ENCODE data around the gene IMPG1.

The IMPG1 gene

DNA sequence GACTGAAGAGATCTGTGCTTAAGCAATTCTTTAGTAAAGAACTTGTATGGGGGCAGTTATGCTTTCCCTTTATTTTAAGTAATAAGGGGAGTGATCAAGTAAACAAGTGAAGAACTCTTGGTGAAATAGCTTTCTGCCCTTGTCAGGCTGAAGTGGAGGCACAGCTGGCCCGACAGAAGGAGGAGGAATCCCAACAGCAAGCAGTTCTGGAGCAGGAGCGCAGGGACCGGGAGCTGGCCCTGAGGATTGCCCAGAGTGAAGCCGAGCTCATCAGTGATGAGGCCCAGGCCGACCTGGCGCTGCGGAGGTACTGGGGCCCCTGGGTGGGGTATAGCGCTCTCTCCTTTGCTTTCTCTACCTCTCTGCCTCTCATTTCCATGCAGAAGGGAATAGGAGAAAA, 180.1 kb downstream of the IMPG1 start:
- no peak for DNase-seq (ENCODE audit: low read depth)

DNA sequence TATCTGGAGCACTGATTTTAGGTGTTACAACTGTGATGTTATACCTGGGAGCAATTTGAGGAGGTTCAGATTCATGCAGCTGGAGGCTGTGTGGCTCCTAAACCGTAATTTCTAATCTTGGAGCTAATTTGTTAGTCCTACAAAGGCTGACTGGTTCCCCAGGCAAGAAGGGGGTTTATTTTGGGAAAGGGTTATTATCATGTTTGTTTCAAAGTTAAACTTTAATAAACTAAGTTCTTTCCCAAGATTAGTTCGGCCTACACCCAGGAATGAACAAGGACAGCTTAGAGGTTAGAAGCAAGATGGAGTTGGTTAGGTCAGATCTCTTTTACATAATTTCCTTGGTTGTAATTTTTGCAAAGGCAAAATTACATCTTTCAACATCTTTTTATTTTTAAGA, 187.6 kb downstream of the IMPG1 start:
- no peak for DNase-seq (ENCODE audit: low read depth)

DNA sequence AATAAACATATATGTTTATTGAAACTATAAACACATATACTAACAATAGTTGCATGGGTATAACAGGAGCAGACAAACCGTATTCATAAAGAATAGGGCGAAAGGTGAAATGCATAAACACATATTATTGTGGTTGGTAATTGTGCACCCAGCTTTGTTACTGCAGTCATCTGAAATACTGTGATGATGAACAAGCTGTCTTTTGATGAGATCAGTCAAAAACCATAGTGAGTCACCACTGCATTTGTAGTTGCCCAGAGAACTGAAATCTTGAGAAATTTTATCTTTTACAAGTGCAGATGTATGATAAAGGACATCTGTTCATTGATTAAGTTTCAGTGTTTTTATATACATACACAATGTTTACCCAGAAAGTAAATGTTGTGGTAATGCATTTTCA, 189.7 kb downstream of the IMPG1 start:
- DNase-seq (ENCODE audit: low read depth) = no peak

DNA sequence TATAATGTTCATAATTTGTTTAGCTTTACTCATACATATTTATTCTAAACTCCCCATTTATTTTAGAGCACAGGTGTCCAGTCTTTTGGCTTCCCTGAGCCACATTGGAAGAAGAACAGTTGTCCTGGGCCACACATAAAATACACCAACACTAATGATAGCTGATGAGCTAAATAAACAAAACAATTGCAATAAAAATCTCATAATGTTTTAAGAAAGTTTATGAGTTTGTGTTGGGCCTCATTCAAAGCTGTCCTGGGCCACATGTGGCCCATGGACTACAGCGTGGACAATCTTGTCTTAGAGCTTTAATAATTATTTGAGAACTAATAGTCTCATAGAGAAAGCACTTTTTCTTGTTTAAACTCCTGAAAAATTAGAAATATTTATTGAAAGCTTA, 192.2 kb downstream of the IMPG1 start:
- no peak for DNase-seq (ENCODE audit: low read depth)

DNA sequence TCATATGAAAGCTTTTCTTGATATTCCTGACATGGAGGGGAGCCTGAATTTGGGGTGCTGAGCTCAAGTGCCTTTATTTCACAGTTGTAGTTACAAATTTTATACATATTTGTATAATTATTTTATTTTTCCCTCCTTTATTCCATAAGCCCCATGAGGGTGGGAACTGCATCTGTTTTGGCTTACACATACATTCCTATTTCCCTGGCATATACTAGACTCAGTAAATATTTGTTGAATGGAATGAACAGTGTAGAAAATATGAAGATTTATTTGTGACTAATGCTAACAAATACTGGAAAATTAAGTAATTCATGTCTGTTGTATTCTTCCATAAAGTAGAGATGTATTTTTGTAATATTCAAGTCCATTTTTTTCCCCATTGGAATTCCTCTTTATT, 196.3 kb downstream of the IMPG1 start:
- no peak for DNase-seq (ENCODE audit: low read depth)

DNA sequence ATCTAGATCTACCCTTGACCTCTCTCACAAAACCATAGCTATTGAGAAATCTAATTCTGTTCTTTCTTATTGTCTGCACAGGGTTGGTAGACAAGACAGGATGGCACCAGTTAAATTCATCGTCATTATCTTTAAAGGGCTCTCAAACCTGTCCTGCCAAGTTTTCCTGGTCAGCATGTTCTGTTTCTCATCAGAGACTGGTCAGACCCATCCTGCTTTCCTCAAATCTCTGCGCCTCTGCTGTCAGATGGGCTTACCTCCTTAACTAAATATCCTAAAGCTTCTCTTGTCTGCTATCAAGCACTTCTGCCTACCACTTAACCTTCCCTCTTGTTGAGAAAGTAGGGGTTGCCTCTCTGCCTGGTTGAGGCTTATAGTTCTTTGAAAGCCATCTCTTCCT, 198.2 kb downstream of the IMPG1 start:
- no peak for DNase-seq (ENCODE audit: low read depth)

Measured in stimulated activated CD8-positive, alpha-beta memory T cell treated with anti-CD3 and anti-CD28 coated beads, Interleukin-15, amount 100 ng/mL, for 24 hours (primary cell).